OCI-LY1 (cell line): Measurements from ENCODE around the gene NKIRAS1.

Experiments used
- H2AFZ ChIP-seq: fragments of 200-600 bp; sonication (generic), shearing (Covaris generic); 2 replicates; pipeline ENCODE4 v1.6.0; 2014; ENCODE audit warnings: antibody characterized with exemption, mild to moderate bottlenecking, low read length
- H3F3A ChIP-seq: fragments of 200-600 bp; sonication (generic), shearing (Covaris generic); 2 replicates; pipeline ENCODE4 v1.6.0; 2014; ENCODE audit warnings: mild to moderate bottlenecking, antibody characterized with exemption, low read length, moderate library complexity; ENCODE audit not compliant: insufficient read depth
- H3K27ac ChIP-seq: fragments of 200-600 bp; sonication (generic); 2 replicates; pipeline ENCODE4 v1.5.1; 2014; ENCODE audit warnings: low read length, mixed run types, mild to moderate bottlenecking, low read depth; ENCODE audit not compliant: poor library complexity, severe bottlenecking
- H3K27me3 ChIP-seq: fragments of 200-600 bp; sonication (generic); 2 replicates; pipeline ENCODE4 v1.6.0; 2014; ENCODE audit warnings: antibody characterized with exemption, mild to moderate bottlenecking, low read length, moderate library complexity; ENCODE audit not compliant: insufficient read depth
- H3K36me3 ChIP-seq: fragments of 200-600 bp; sonication (generic); 2 replicates; pipeline ENCODE4 v1.6.1; 2014; ENCODE audit warnings: mild to moderate bottlenecking, antibody characterized with exemption, low read length, moderate library complexity, mixed read lengths; ENCODE audit not compliant: insufficient read depth
- H3K4me1 ChIP-seq: fragments of 200-600 bp; sonication (generic); 2 replicates; pipeline ENCODE4 v1.5.1; 2014; ENCODE audit warnings: mild to moderate bottlenecking, low read length, moderate library complexity; ENCODE audit not compliant: insufficient read depth, severe bottlenecking
- H3K4me2 ChIP-seq: fragments of 200-600 bp; sonication (generic), shearing (Covaris generic); 2 replicates; pipeline ENCODE4 v1.6.1; 2014; ENCODE audit warnings: low read length
- H3K4me3 ChIP-seq: fragments of 200-600 bp; sonication (generic); 2 replicates; pipeline ENCODE4 v1.5.1; 2014; ENCODE audit warnings: low read length, low read depth, mild to moderate bottlenecking, mixed read lengths; ENCODE audit not compliant: poor library complexity, severe bottlenecking
- H3K79me2 ChIP-seq: fragments of 200-600 bp; shearing (Covaris generic); 2 replicates; pipeline ENCODE4 v1.6.1; 2016; ENCODE audit warnings: mixed run types, low read length, mixed read lengths; ENCODE audit not compliant: insufficient read depth
- H3K9ac ChIP-seq: fragments of 200-600 bp; sonication (generic), shearing (Covaris generic); 2 replicates; pipeline ENCODE4 v1.6.1; 2014; ENCODE audit warnings: mild to moderate bottlenecking, low read length, mixed read lengths
- H3K9me2 ChIP-seq: fragments of 200-600 bp; sonication (generic), shearing (Covaris generic); 2 replicates; pipeline ENCODE4 v1.6.1; 2014; ENCODE audit warnings: low read depth, mild to moderate bottlenecking, low read length, mixed read lengths
- H3K9me3 ChIP-seq: fragments of 200-600 bp; shearing (Covaris generic); 2 replicates; pipeline ENCODE4 v1.6.1; 2014; ENCODE audit warnings: low read length, mixed read lengths
- H4K20me1 ChIP-seq: fragments of 200-600 bp; sonication (generic), shearing (Covaris generic); 2 replicates; pipeline ENCODE4 v1.6.0; 2016; ENCODE audit warnings: mild to moderate bottlenecking, low read length; ENCODE audit not compliant: insufficient read depth
- EZH2 ChIP-seq: fragments of 200-600 bp; sonication (generic), shearing (Covaris generic); IDR thresholded peaks from 2 replicates; pipeline ENCODE4 v1.8.0; 2017; ENCODE audit warnings: borderline replicate concordance, mixed run types, mild to moderate bottlenecking, antibody characterized with exemption, low read length, moderate library complexity, mixed read lengths
- TF ChIP-seq, protein P1 (sequence below): fragments of 200-600 bp; sonication (generic), shearing (Covaris generic); IDR thresholded peaks from 2 replicates; pipeline ENCODE4 v1.5.1; 2017; ENCODE audit warnings: mild to moderate bottlenecking, antibody characterized with exemption, low read length, moderate library complexity, mixed read lengths

The NKIRAS1 gene

DNA sequence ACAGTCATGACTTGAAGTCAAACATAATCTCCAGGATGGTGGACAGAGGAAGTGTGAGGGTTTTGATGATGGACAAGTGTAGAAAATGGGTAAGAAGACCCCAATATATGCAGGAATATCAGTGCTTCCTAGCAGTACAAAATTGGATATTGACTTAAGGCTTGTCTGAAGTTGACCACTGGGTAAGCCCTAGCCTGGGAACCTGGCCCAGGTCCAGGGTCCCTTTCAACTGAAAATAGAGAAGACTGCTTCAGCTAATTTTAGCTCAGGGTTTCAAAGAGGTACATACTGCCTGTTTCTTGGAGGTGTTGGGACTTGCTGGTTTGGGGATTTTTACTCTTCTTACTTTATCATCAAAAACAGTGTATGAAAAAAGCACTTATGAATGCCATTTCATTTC is 33.0 kb upstream of the NKIRAS1 start:
- no peaks in the 10 kb centered on the region for H3K9me3 ChIP-seq
- no peaks in the 10 kb centered on the region for H3K9me2 ChIP-seq
- no peaks in the 10 kb centered on the region for H3K79me2 ChIP-seq
- no peaks in the 10 kb centered on the region; the same call in 1 of the 2 replicates for H3K36me3 ChIP-seq
- H3K4me3 ChIP-seq, result no peak overlapping the region
- no peaks in the 10 kb centered on the region for H3K27me3 ChIP-seq
- no peak overlapping the region for H3K9ac ChIP-seq
- H3K4me2 ChIP-seq, result no peak overlapping the region
- peaks cover 34% of the 10 kb centered on the region for H3K4me1 ChIP-seq
- no peaks in the 10 kb centered on the region for H4K20me1 ChIP-seq
- peaks cover 10% of the 10 kb centered on the region; the same call in 1 of the 2 replicates for H3F3A ChIP-seq
- H3K27ac ChIP-seq, result no peak overlapping the region
- no peak for TF ChIP-seq EZH2
- TF ChIP-seq, protein P1, sequence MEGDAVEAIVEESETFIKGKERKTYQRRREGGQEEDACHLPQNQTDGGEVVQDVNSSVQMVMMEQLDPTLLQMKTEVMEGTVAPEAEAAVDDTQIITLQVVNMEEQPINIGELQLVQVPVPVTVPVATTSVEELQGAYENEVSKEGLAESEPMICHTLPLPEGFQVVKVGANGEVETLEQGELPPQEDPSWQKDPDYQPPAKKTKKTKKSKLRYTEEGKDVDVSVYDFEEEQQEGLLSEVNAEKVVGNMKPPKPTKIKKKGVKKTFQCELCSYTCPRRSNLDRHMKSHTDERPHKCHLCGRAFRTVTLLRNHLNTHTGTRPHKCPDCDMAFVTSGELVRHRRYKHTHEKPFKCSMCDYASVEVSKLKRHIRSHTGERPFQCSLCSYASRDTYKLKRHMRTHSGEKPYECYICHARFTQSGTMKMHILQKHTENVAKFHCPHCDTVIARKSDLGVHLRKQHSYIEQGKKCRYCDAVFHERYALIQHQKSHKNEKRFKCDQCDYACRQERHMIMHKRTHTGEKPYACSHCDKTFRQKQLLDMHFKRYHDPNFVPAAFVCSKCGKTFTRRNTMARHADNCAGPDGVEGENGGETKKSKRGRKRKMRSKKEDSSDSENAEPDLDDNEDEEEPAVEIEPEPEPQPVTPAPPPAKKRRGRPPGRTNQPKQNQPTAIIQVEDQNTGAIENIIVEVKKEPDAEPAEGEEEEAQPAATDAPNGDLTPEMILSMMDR, result no peak
- H2AFZ ChIP-seq, result no peak overlapping the region

DNA sequence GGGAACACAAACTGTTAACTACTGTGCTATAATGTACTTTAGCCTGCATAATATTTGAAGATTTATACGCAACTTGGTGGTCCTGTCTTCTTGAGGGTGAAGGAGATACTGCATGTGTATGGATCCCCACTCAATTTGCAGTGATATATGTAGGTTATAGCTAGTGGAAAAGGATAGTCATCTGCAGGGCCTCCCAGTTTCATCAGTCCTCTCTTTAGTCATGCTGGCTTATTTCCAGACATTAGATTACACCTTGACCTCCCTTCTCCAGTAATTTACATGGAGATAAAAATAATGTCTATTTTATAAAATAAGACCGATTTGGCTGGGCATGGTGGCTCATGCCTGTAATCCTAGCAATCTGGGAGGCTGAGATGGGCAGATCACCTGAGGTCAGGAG is 32.0 kb upstream of the NKIRAS1 start:
- H3K4me2 ChIP-seq, result no peak overlapping the region
- no peak overlapping the region for H3K4me3 ChIP-seq
- no peak overlapping the region for H2AFZ ChIP-seq
- TF ChIP-seq, protein P1, result no peak
- TF ChIP-seq EZH2, result no peak
- H3K9me2 ChIP-seq, result no peaks in the 10 kb centered on the region
- H3K79me2 ChIP-seq, result no peaks in the 10 kb centered on the region
- H3K36me3 ChIP-seq, result no peaks in the 10 kb centered on the region; the same call in 1 of the 2 replicates
- H3K27me3 ChIP-seq, result no peaks in the 10 kb centered on the region
- no peaks in the 10 kb centered on the region for H3K9me3 ChIP-seq
- H3K9ac ChIP-seq, result no peak overlapping the region
- H3K4me1 ChIP-seq, result peaks cover 42% of the 10 kb centered on the region
- peaks cover 10% of the 10 kb centered on the region for H3F3A ChIP-seq
- H4K20me1 ChIP-seq, result no peaks in the 10 kb centered on the region
- no peak overlapping the region for H3K27ac ChIP-seq

GRCh38 chr3:23945913-23946687 is 29.3 kb upstream of the NKIRAS1 start:
- TF ChIP-seq, protein P1, result no peak
- TF ChIP-seq EZH2, result no peak
- Histone ChIP-seq H3K79me2 (no peaks in the 10 kb centered on the region), H3K27me3 (no peaks in the 10 kb centered on the region), H3F3A (peaks cover 10% of the 10 kb centered on the region), H2AFZ (no peak overlapping the region), H3K27ac (no peak overlapping the region), H3K4me2 (peak overlapping the region; percentile 87), H3K9me3 (no peaks in the 10 kb centered on the region), H3K36me3 (no peaks in the 10 kb centered on the region; the same call in 1 of the 2 replicates), H4K20me1 (no peaks in the 10 kb centered on the region), H3K9me2 (no peaks in the 10 kb centered on the region), H3K4me1 (peaks cover 25% of the 10 kb centered on the region), H3K9ac (peak overlapping the region; percentile 70), H3K4me3 (peak overlapping the region; percentile 69)
